Stomach (tissue), 9 donors: ENCODE measurements around the gene PER1. TPM values are rescaled to one million over a fixed set of nuclear protein-coding genes. Genes with fewer than 3 reads are reported as not detected.

Experiments used
- DNase-seq, 2 donors: peaks; one replicate each; pipeline versions ENCODE4 v3.0.0 to v3.0.0-alpha.2; 2013 to 2019
- H3K27ac ChIP-seq, 5 donors: fragments of 200-600 bp in 4 of 5; sonication (generic) in 4 of 5; one replicate each; pipeline ENCODE4 v1.5.1; 2013 to 2019; ENCODE audit warnings: mild to moderate bottlenecking in 1 of 5, moderate library complexity in 1 of 5
- H3K27me3 ChIP-seq, 3 donors: fragments of 200-600 bp; sonication (generic); one replicate each; pipeline ENCODE4 v1.5.1; 2017 to 2019; ENCODE audit warnings: mixed run types in 1 of 3
- H3K36me3 ChIP-seq, 4 donors: fragments of 200-600 bp; sonication (generic); 1 replicate in 3 of 4; 2 replicates in 1 of 4; pipeline ENCODE4 v1.5.1; 2016 to 2019
- H3K4me1 ChIP-seq, 4 donors: fragments of 200-600 bp; sonication (generic); one replicate each; pipeline ENCODE4 v1.5.1; 2016 to 2019
- H3K4me3 ChIP-seq, 4 donors: fragments of 200-600 bp; sonication (generic) in 3 of 4; one replicate each; pipeline ENCODE4 v1.5.1; 2016 to 2019; ENCODE audit warnings: mild to moderate bottlenecking in 1 of 4
- H3K9me3 ChIP-seq, 4 donors: fragments of 200-600 bp; sonication (generic); one replicate each; pipeline ENCODE4 v1.5.1; 2016 to 2019
- EP300 ChIP-seq: sonication (generic); formaldehyde crosslinking; IDR thresholded peaks from one replicate; pipeline ENCODE4 v1.6.1; 2017; ENCODE audit warnings: antibody characterized with exemption
- POLR2A ChIP-seq, 4 donors: fragments of 450-650 bp; IDR thresholded peaks; one replicate each; pipeline ENCODE4 v1.6.1; 2016; ENCODE audit warnings: antibody characterized with exemption in 4 of 4, control low read depth in 2 of 4, mild to moderate bottlenecking in 1 of 4, moderate library complexity in 1 of 4
- POLR2AphosphoS5 ChIP-seq, 3 donors: sonication (generic); formaldehyde crosslinking; IDR thresholded peaks; one replicate each; pipeline ENCODE4 v1.6.1; 2016; ENCODE audit warnings: antibody characterized with exemption in 3 of 3
- WGBS, 5 donors: extraction: QIAGEN DNeasy Blood & Tissue Kit in 3 of 5; methylation state at CpG; one replicate each; pipeline versions ENCODE4 v1.1.5 to v1.1.7; 2013 to 2018; 5-methylcytosine and 5-hydroxymethylcytosine counted together
- intact Hi-C: fragments of 100-400 bp; cut with DNase I; formaldehyde crosslinking; loops from one replicate; pipeline ENCODE4 v1.15.1; 2023; ENCODE audit warnings: low total_unique reads
- polyA plus RNA-seq, 3 donors: library from polyadenylated mRNA; stranded (reverse); fragments of 200-250 nt; gene quantifications; one replicate each; pipeline ENCODE4 v1.2.3, GENCODE V29; 2013
- total RNA-seq, 5 donors: library from RNA; depleted of rRNA; stranded (reverse); fragments of >200 nt; gene quantifications; one replicate each; pipeline versions ENCODE4 v1.1.0 to v1.2.3, GENCODE V29; 2014 to 2016
- TF ChIP-seq, protein P1 (sequence below), 7 experiments: fragments of 450-650 bp in 4 of 7; fragments of 200-600 bp in 3 of 7; sonication (generic) in 3 of 7; IDR thresholded peaks; one replicate each; pipeline ENCODE4 v1.5.1; 2016 to 2019; ENCODE audit warnings: antibody characterized with exemption in 7 of 7, control low read depth in 2 of 7, mild to moderate bottlenecking in 1 of 7
- donor health status: healthy with polysubstance abuse.
- donor health status: Bipolar disorder and iron deficiency.
- donor health status: healthy.

Gene PER1
- total and polyA plus RNA-seq, 8 donors: 16.2 to 163 (median 69.7) TPM

DNA sequence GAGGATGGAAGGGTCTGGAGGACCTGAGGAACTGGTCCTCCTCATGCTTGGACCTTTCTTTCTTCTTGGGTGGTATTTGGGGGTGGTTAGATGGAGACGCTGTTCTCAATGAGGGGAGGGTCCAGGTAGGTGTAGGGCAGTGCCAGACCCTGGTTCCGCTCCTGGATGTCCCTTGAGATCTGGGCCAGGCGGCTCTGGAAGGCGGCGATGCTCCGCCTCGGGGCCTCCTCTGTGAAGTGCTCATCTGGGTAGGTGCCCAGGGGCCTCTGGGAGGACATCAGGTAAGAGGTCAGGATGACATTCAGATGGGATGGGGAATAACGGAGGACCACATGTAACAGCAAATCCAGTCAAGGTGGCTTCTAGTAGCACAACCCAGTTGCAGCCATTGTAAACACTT, 55.7 kb downstream of the PER1 start:
- WGBS, 5 donors: 84 to 93% (median 92%) methylated on average over 8 of the region's 8 CpGs
- H3K9me3 ChIP-seq: no peaks in the 10 kb centered on the region

GRCh38 chr17:8095361-8095760, 56.8 kb downstream of the PER1 start:
- no peaks in the 10 kb centered on the region for H3K4me1 ChIP-seq
- H3K36me3 ChIP-seq: no peaks in the 10 kb centered on the region
- no peak for TF ChIP-seq POLR2A (IDR thresholded peaks at IDR 0.05)
- TF ChIP-seq POLR2AphosphoS5 (IDR thresholded peaks at IDR 0.05): no peak
- TF ChIP-seq, protein P1, sequence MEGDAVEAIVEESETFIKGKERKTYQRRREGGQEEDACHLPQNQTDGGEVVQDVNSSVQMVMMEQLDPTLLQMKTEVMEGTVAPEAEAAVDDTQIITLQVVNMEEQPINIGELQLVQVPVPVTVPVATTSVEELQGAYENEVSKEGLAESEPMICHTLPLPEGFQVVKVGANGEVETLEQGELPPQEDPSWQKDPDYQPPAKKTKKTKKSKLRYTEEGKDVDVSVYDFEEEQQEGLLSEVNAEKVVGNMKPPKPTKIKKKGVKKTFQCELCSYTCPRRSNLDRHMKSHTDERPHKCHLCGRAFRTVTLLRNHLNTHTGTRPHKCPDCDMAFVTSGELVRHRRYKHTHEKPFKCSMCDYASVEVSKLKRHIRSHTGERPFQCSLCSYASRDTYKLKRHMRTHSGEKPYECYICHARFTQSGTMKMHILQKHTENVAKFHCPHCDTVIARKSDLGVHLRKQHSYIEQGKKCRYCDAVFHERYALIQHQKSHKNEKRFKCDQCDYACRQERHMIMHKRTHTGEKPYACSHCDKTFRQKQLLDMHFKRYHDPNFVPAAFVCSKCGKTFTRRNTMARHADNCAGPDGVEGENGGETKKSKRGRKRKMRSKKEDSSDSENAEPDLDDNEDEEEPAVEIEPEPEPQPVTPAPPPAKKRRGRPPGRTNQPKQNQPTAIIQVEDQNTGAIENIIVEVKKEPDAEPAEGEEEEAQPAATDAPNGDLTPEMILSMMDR (IDR thresholded peaks at IDR 0.05): no peak
- no peak for TF ChIP-seq EP300
- no peak for DNase-seq
- H3K4me3 ChIP-seq: no peak overlapping the region
- intact Hi-C loops: no loop called here
- H3K9me3 ChIP-seq: no peaks in the 10 kb centered on the region
- peaks cover 0 to 65% (median 20%) of the 10 kb centered on the region in 3 donors for H3K27me3 ChIP-seq
- WGBS, 5 donors: 75 to 91% (median 81%) methylated on average over 6 of the region's 6 CpGs
- no peak overlapping the region for H3K27ac ChIP-seq

More for the DNA sequence above, 55.7 kb downstream of the PER1 start:
- no peak overlapping the region for H3K4me3 ChIP-seq
- intact Hi-C loops: no loop called here
- H3K27ac ChIP-seq: no peak overlapping the region
- peaks cover 0 to 53% (median 12%) of the 10 kb centered on the region in 3 donors for H3K27me3 ChIP-seq
- no peaks in the 10 kb centered on the region for H3K36me3 ChIP-seq
- no peaks in the 10 kb centered on the region for H3K4me1 ChIP-seq
- no peak for DNase-seq
- TF ChIP-seq POLR2A (IDR thresholded peaks at IDR 0.05) (no peak), POLR2AphosphoS5 (IDR thresholded peaks at IDR 0.05) (no peak), EP300 (no peak)
- TF ChIP-seq, protein P1 (IDR thresholded peaks at IDR 0.05): no peak

- Histone ChIP-seq H3K4me3 (no peak overlapping the region), H3K27me3 (peaks cover 0 to 94% (median 34%) of the 10 kb centered on the region in 3 donors), H3K27ac (no peak overlapping the region), H3K4me1 (no peaks in the 10 kb centered on the region), H3K9me3 (no peaks in the 10 kb centered on the region), H3K36me3 (no peaks in the 10 kb centered on the region)
- no peak for DNase-seq
- TF ChIP-seq POLR2AphosphoS5 (IDR thresholded peaks at IDR 0.05): no peak
- TF ChIP-seq EP300: no peak
- intact Hi-C loops: no loop called here
- 33 to 50% (median 37%) methylated on average over 8 to 9 of the region's 9 CpGs for WGBS, 5 donors
Observed at GRCh38 chr17:8091033-8091687, 61.0 kb downstream of the PER1 start.

Other genes starting within 250 kb of the PER1 start
- 1 to 10 TPM in 4 of 5 donors, not detected in 1; 1.0 to 9.3 (median 6.0) TPM for gene RNF227, start 236.1 kb downstream of the PER1 start, total RNA-seq
- gene RNF227, start 236.1 kb downstream of the PER1 start, polyA plus RNA-seq: 1 to 10 TPM; 1.1 to 3.4 (median 1.2) TPM
- gene KCNAB3, start 222.5 kb downstream of the PER1 start, total RNA-seq: 1 to 10 TPM in 3 of 5 donors, under 1 TPM in 1, not detected in 1; 0.37 to 7.8 (median 4.9) TPM
- 1 to 10 TPM in 1 of 3 donors, under 1 TPM in 2; 0.31 to 2.9 (median 0.87) TPM for gene KCNAB3, start 222.5 kb downstream of the PER1 start, polyA plus RNA-seq
- 10 to 100 TPM; 20.2 to 90.7 (median 43.2) TPM for gene TRAPPC1, start 220.5 kb downstream of the PER1 start, total RNA-seq
- 100 to 1,000 TPM; 111 to 148 (median 116) TPM for gene TRAPPC1, start 220.5 kb downstream of the PER1 start, polyA plus RNA-seq
- gene CNTROB, start 220.2 kb downstream of the PER1 start, total RNA-seq: 100 to 1,000 TPM in 1 of 5 donors, 10 to 100 TPM in 4; 12.9 to 146 (median 29.5) TPM
- gene CNTROB, start 220.2 kb downstream of the PER1 start, polyA plus RNA-seq: 10 to 100 TPM; 15.3 to 24.2 (median 20.0) TPM
- gene GUCY2D, start 149.8 kb downstream of the PER1 start, total RNA-seq: not detected
- under 1 TPM in 1 of 3 donors, not detected in 2; 0.25 TPM for gene GUCY2D, start 149.8 kb downstream of the PER1 start, polyA plus RNA-seq
- 1 to 10 TPM in 4 of 5 donors, not detected in 1; 1.5 to 7.0 (median 2.6) TPM for gene ALOX15B, start 113.3 kb downstream of the PER1 start, total RNA-seq
- gene ALOX15B, start 113.3 kb downstream of the PER1 start, polyA plus RNA-seq: 10 to 100 TPM in 1 of 3 donors, 1 to 10 TPM in 2; 2.4 to 10.5 (median 3.1) TPM
- not detected for gene ALOX12B, start 64.7 kb downstream of the PER1 start, total RNA-seq
- gene ALOX12B, start 64.7 kb downstream of the PER1 start, polyA plus RNA-seq: under 1 TPM in 1 of 3 donors, not detected in 2; 0.88 TPM
- not detected for gene ALOXE3, start 33.9 kb downstream of the PER1 start, total RNA-seq
- gene ALOXE3, start 33.9 kb downstream of the PER1 start, polyA plus RNA-seq: under 1 TPM in 2 of 3 donors, not detected in 1; 0.12 to 0.43 TPM
- gene HES7, start 28.3 kb downstream of the PER1 start, total RNA-seq: not detected
- gene HES7, start 28.3 kb downstream of the PER1 start, polyA plus RNA-seq: under 1 TPM in 2 of 3 donors, not detected in 1; 0.58 to 0.92 TPM
- 100 to 1,000 TPM in 1 of 5 donors, 10 to 100 TPM in 2, 1 to 10 TPM in 2; 6.7 to 104 (median 17.3) TPM for gene VAMP2, start 10.5 kb upstream of the PER1 start, total RNA-seq
- 10 to 100 TPM; 32.4 to 58.8 (median 43.1) TPM for gene VAMP2, start 10.5 kb upstream of the PER1 start, polyA plus RNA-seq
- 10 to 100 TPM in 3 of 5 donors, 1 to 10 TPM in 2; 5.2 to 37.6 (median 14.9) TPM for gene TMEM107, start 24.0 kb upstream of the PER1 start, total RNA-seq
- 10 to 100 TPM in 1 of 3 donors, 1 to 10 TPM in 2; 6.3 to 10.3 (median 8.0) TPM for gene TMEM107, start 24.0 kb upstream of the PER1 start, polyA plus RNA-seq
- gene BORCS6, start 37.8 kb upstream of the PER1 start, total RNA-seq: 10 to 100 TPM in 2 of 5 donors, 1 to 10 TPM in 2, under 1 TPM in 1; 0.58 to 70.1 (median 4.6) TPM
- gene BORCS6, start 37.8 kb upstream of the PER1 start, polyA plus RNA-seq: 1 to 10 TPM; 6.6 to 9.2 (median 7.9) TPM
- gene AURKB, start 58.2 kb upstream of the PER1 start, total RNA-seq: 10 to 100 TPM in 2 of 5 donors, 1 to 10 TPM in 3; 1.0 to 66.0 (median 2.3) TPM
- 10 to 100 TPM in 2 of 3 donors, 1 to 10 TPM in 1; 8.2 to 24.9 (median 10.7) TPM for gene AURKB, start 58.2 kb upstream of the PER1 start, polyA plus RNA-seq
- 100 to 1,000 TPM in 1 of 5 donors, 10 to 100 TPM in 4; 12.9 to 105 (median 40.1) TPM for gene CTC1, start 95.7 kb upstream of the PER1 start, total RNA-seq
- 1 to 10 TPM; 3.7 to 9.9 (median 9.7) TPM for gene CTC1, start 95.7 kb upstream of the PER1 start, polyA plus RNA-seq
- gene PFAS, start 96.9 kb upstream of the PER1 start, total RNA-seq: 10 to 100 TPM in 4 of 5 donors, 1 to 10 TPM in 1; 5.9 to 68.7 (median 25.3) TPM
- 10 to 100 TPM in 1 of 3 donors, 1 to 10 TPM in 2; 4.6 to 10.2 (median 6.3) TPM for gene PFAS, start 96.9 kb upstream of the PER1 start, polyA plus RNA-seq
- 10 to 100 TPM in 1 of 5 donors, 1 to 10 TPM in 3, not detected in 1; 2.9 to 25.4 (median 7.6) TPM for gene RANGRF, start 136.3 kb upstream of the PER1 start, total RNA-seq
- 10 to 100 TPM; 48.5 to 59.2 (median 54.1) TPM for gene RANGRF, start 136.3 kb upstream of the PER1 start, polyA plus RNA-seq
- gene SLC25A35, start 143.0 kb upstream of the PER1 start, total RNA-seq: 10 to 100 TPM in 1 of 5 donors, 1 to 10 TPM in 2, under 1 TPM in 1, not detected in 1; 0.55 to 25.9 (median 4.8) TPM
- 1 to 10 TPM; 4.0 to 7.3 (median 4.4) TPM for gene SLC25A35, start 143.0 kb upstream of the PER1 start, polyA plus RNA-seq
- gene ARHGEF15, start 157.8 kb upstream of the PER1 start, total RNA-seq: 100 to 1,000 TPM in 1 of 5 donors, 10 to 100 TPM in 2, 1 to 10 TPM in 2; 2.4 to 263 (median 11.0) TPM
- 1 to 10 TPM; 2.8 to 5.7 (median 3.8) TPM for gene ARHGEF15, start 157.8 kb upstream of the PER1 start, polyA plus RNA-seq
- not detected for gene ODF4, start 187.4 kb upstream of the PER1 start, total RNA-seq
- gene ODF4, start 187.4 kb upstream of the PER1 start, polyA plus RNA-seq: not detected
- gene RPL26, start 230.8 kb upstream of the PER1 start, total RNA-seq: 1,000 to 10,000 TPM in 4 of 5 donors, 100 to 1,000 TPM in 1; 506 to 3,830 (median 2,422) TPM
- 1,000 to 10,000 TPM; 4,166 to 5,414 (median 4,286) TPM for gene RPL26, start 230.8 kb upstream of the PER1 start, polyA plus RNA-seq
- not detected for gene RNF222, start 245.4 kb upstream of the PER1 start, total RNA-seq
- gene RNF222, start 245.4 kb upstream of the PER1 start, polyA plus RNA-seq: 1 to 10 TPM in 1 of 3 donors, not detected in 2; 1.5 TPM